Measurements from ENCODE around the gene OLA1. TPM values are rescaled to one million over a fixed set of nuclear protein-coding genes. Genes with fewer than 3 reads are reported as not detected.

OLA1 gene
- total and polyA plus RNA-seq, 2 of the 13 experiments (the other 11 are each of a cell fraction or from before 2014, with no cell fraction given), result 153 to 241 TPM

DNA sequence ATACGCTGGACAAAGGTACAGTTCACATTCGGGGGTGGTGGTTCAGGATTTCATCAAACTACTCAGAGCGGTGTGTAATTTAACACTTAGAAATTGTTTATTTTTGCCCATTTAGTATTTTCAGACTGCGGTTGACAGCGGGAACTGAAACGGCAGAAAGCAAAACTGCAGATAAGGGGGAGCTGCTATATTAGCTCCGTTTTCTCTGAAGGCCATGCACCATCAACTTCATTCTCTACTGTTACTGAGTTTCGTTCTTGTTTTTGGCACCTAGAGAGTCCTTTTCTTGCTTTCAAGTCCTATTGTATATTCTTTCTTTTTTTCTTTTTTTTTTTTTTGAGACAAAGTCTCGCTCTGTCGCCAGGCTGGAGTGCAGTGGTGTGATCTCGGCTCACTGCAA lies 161.6 kb downstream of the OLA1 start:
- POLR2A ChIA-PET, result no interaction called here
- Histone ChIP-seq H3K9me3 (ENCODE audit: low read length) (no peaks in the 10 kb centered on the region), H3K36me3 (replicated peaks in 1 of 2; ENCODE audit: control insufficient read depth in 1 of 2, insufficient read depth in 2 of 2, low read length in 2 of 2) (no peaks in the 10 kb centered on the region; a peak in 3 of 5 replicates), H2AFZ (ENCODE audit: low read length) (no peak overlapping the region), H3K4me3 (replicated peaks in 1 of 3; ENCODE audit: insufficient read depth in 1 of 3, low read depth in 2 of 3, low read length in 3 of 3) (no peak overlapping the region), H3K27ac (ENCODE audit: extremely low read length, insufficient read depth, low read length) (no peak overlapping the region), H3K4me1 (ENCODE audit: insufficient read depth, low read length) (no peaks in the 10 kb centered on the region), H3K27me3 (ENCODE audit: control insufficient read depth in 1 of 2, insufficient read depth in 2 of 2, low read length in 2 of 2) (no peaks in the 10 kb centered on the region), H4K20me1 (ENCODE audit: insufficient read depth, low read length) (no peaks in the 10 kb centered on the region), H3K79me2 (ENCODE audit: insufficient read depth, low read length) (no peaks in the 10 kb centered on the region), H3K4me2 (ENCODE audit: low read depth, low read length) (no peak overlapping the region), H3K9ac (ENCODE audit: insufficient read depth, low read depth, low read length) (no peak overlapping the region)
- no peak for ATAC-seq
- in situ Hi-C loops (cut with HindIII; ENCODE audit: extremely low pct_ligation_motif_present, low pct_unique_long_range_greater_than_20kb) (no loop called here), intact Hi-C loops (cut with micrococcal nuclease; ENCODE audit: unreplicated experiment) (no loop called here)
- no peak for TF ChIP-seq XRCC5 (optimal IDR thresholded peaks at IDR 0.05; ENCODE audit: low read length)
- peak; percentile 30 for TF ChIP-seq RBM22 (optimal IDR thresholded peaks at IDR 0.05; ENCODE audit: low read length)
- WGBS (ENCODE audit: low lambda C conversion rate), result 96% methylated on average over 11 of the region's 11 CpGs
- CTCF ChIA-PET (ENCODE audit: low intra/inter-chr PET ratio, low total read pairs), result no interaction called here
- DNase-seq (ENCODE audit: low spot score), result no peak
- FAIRE-seq, result no peak
- no TSS peak for BruUV-seq (replicated peaks)

DNA sequence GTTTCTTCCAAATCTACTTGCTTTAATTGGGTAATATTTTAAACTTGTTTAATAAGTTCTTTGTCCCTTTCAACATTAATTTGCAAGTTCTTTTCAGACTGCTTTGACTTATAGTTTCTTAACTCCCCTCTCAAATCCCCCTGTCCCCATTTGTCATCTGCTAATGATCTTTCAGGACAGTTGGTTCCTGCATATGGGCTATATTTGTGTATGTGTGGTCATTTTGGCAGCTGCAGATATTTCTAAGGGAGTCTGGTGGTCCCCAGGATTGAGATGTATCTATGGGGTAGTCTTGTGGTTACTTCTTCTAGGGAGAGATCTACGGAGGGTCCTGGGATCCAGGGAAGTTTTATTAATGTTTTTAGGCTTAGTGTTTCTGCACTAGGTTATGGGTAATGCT lies 162.6 kb downstream of the OLA1 start:
- no peak overlapping the region for H3K4me2 ChIP-seq (ENCODE audit: low read depth, low read length)
- H3K9me3 ChIP-seq (ENCODE audit: low read length), result no peaks in the 10 kb centered on the region
- FAIRE-seq, result no peak
- peaks cover under 1 to 3% of the 10 kb centered on the region in 2 experiments; a peak in 3 of 5 replicates for H3K36me3 ChIP-seq (replicated peaks in 1 of 2; ENCODE audit: control insufficient read depth in 1 of 2, insufficient read depth in 2 of 2, low read length in 2 of 2)
- ChIA-PET CTCF (ENCODE audit: low intra/inter-chr PET ratio, low total read pairs) (no interaction called here), POLR2A (no interaction called here)
- no peak overlapping the region for H3K4me3 ChIP-seq (replicated peaks in 1 of 3; ENCODE audit: insufficient read depth in 1 of 3, low read depth in 2 of 3, low read length in 3 of 3)
- 100% methylated on average over 1 of the region's 1 CpG for WGBS (ENCODE audit: low lambda C conversion rate)
- no peaks in the 10 kb centered on the region for H3K79me2 ChIP-seq (ENCODE audit: insufficient read depth, low read length)
- in situ Hi-C loops (cut with HindIII; ENCODE audit: extremely low pct_ligation_motif_present, low pct_unique_long_range_greater_than_20kb) (no loop called here), intact Hi-C loops (cut with micrococcal nuclease; ENCODE audit: unreplicated experiment) (no loop called here)
- H3K9ac ChIP-seq (ENCODE audit: insufficient read depth, low read depth, low read length), result no peak overlapping the region
- H4K20me1 ChIP-seq (ENCODE audit: insufficient read depth, low read length), result no peaks in the 10 kb centered on the region
- TF ChIP-seq RBM22 (optimal IDR thresholded peaks at IDR 0.05; ENCODE audit: low read length), result peak; percentile 1
- TF ChIP-seq ZNF280D (CRISPR knock-in tag; IDR thresholded peaks at IDR 0.05), result no peak
- TF ChIP-seq ZNF121 (CRISPR knock-in tag; IDR thresholded peaks at IDR 0.05), result no peak
- no peak for TF ChIP-seq SMARCE1 (IDR thresholded peaks at IDR 0.05; ENCODE audit: borderline replicate concordance)
- no peak overlapping the region for H3K27ac ChIP-seq (ENCODE audit: extremely low read length, insufficient read depth, low read length)
- H3K27me3 ChIP-seq (ENCODE audit: control insufficient read depth in 1 of 2, insufficient read depth in 2 of 2, low read length in 2 of 2), result no peaks in the 10 kb centered on the region
- H3K4me1 ChIP-seq (ENCODE audit: insufficient read depth, low read length), result no peaks in the 10 kb centered on the region
- ATAC-seq, result no peak
- H2AFZ ChIP-seq (ENCODE audit: low read length), result no peak overlapping the region
- DNase-seq (ENCODE audit: low spot score), result no peak
- BruUV-seq (replicated peaks), result no TSS peak

Measured in HepG2 (cell line).